Stromal cell of bone marrow (primary cell): ENCODE results near the gene PAGR1.
A peak's percentile ranks its signal among the peaks of the same experiment; 100 is the strongest.
"Not testable (repeated sequence)": the region's sequence is repeated elsewhere in the genome, so short reads cannot be mapped to it uniquely, and the experiment has no call there.

Source experiments
- DNase-seq: peaks from one replicate; pipeline ENCODE4 v3.0.0-alpha.2; 2012; ENCODE audit warnings: low read depth

The PAGR1 gene

GRCh38 chr16:29791845-29792807 is 23.8 kb upstream of the PAGR1 start:
- no peak for DNase-seq

GRCh38 chr16:29793153-29793552 is 22.8 kb upstream of the PAGR1 start:
- not testable (repeated sequence) for DNase-seq

GRCh38 chr16:29794231-29794710 is 21.7 kb upstream of the PAGR1 start:
- no peak for DNase-seq

GRCh38 chr16:29802416-29802935 is 13.5 kb upstream of the PAGR1 start:
- DNase-seq = no peak

GRCh38 chr16:29804020-29804419 is 11.9 kb upstream of the PAGR1 start:
- no peak for DNase-seq

DNA sequence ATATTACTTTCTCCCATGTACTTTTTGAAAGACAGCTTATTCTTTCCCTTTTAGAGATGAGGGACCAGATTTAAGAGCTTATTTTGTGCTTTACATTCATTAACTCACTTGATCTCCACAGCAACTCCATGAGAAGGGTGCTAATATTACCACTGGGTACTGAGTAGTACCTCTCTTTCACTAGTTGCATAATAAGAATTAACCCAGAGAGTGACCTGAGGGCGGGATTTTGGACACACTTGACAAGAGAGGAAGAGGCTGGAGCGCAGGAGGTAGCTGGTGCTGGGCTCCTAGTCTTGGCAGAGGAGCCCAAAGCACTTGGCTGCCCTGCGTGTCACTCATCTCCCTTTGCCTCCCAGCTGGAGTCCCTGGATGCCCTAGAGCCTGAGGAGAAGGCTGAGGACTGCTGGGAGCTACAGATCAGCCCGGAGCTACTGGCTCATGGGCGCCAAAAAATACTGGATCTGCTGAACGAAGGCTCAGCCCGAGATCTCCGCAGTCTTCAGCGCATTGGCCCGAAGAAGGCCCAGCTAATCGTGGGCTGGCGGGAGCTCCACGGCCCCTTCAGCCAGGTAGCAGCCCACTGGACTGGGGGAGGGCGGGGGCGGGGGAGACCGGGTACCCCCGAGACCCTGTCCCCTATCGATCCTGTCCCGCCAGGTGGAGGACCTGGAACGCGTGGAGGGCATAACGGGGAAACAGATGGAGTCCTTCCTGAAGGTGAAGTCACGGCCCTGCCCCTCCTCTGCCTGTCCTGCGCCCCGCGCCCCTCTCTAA is 11.3 kb upstream of the PAGR1 start:
- DNase-seq = no peak

DNA sequence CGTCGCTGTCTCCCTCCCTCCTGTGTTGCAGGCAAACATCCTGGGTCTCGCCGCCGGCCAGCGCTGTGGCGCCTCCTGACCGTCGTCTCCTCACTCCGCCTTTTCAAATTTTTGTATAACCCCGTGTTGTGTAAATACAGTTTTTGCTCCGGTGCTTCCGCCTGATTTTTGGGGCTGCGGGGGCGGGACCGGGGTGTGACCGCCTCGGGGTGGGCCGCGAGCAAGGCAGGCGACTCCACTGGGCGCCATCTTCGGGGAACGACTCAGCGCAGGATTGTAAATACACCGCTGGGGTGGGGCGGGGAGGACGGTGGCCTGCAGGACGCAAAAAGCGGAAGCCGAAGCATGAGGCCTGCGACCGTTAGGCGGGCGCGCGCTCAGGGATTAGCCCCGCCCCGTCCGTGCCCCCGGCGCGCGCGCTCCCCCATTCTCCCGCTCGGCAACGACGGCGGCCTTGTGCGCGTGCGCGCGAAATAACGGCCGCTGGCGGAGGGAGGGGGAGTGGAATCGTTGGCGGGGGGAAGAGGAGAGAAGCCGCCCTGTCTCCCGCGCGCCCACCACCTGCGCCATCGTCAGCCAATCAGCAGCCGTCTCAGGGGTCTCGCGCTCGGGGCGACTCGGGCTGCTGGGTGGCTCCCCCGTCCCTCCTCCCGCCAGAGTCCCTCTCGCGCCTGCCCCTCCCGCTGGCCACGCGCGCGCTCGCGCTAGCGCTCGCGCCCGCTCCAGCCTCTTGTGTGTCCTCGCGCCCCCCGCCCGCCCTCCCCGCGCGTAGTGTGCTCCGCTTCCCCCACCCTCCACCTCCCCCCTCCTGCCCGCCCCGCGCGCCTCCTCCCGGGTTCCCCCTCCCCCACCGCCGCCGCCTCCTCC is 10.5 kb upstream of the PAGR1 start:
- peak; percentile 93 for DNase-seq

DNA sequence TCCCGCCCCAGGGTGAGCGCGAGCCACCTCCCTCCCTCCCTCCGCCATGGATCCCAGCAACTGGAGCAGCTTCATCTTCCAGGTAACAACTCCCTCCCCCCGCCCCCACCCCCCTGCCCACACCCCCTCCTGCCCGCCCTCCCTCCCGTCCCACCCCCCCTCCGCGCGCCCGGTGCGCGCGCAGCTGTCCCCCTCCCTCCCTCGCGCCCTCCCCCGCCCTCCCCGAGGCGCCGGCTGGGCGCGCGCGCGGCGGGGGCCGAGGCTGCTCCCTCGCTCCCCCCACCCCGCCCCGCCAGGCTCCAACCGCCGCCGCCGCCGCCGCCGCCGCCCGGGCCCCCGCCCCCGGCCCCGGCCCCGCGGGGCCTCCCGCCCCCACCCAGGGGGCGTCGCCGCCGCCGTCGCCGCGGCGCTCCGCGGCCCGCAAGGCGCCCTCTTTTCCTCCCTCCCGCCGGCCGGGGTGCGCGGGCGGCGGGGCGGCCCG is 9.8 kb upstream of the PAGR1 start, which contains the start of gene MAZ:
Gene MAZ (plus strand): TSS at position 431 of the 481 bp plus-strand sequence. CDS start 173 bp downstream, outside the sequence.
- no peak for DNase-seq

DNA sequence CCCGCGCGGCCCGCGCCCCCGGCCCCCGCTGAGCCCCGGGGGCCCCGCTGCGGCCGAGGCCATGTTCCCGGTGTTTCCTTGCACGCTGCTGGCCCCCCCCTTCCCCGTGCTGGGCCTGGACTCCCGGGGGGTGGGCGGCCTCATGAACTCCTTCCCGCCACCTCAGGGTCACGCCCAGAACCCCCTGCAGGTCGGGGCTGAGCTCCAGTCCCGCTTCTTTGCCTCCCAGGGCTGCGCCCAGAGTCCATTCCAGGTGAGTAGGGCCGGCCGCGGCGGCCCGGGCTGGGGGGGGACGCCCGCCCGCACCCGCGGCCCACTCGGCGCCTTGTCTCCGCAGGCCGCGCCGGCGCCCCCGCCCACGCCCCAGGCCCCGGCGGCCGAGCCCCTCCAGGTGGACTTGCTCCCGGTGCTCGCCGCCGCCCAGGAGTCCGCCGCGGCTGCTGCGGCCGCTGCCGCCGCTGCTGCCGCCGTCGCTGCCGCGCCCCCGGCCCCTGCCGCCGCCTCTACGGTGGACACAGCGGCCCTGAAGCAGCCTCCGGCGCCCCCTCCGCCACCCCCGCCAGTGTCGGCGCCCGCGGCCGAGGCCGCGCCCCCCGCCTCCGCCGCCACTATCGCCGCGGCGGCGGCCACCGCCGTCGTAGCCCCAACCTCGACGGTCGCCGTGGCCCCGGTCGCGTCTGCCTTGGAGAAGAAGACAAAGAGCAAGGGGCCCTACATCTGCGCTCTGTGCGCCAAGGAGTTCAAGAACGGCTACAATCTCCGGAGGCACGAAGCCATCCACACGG is 9.1 kb upstream of the PAGR1 start:
- DNase-seq = no peak

DNA sequence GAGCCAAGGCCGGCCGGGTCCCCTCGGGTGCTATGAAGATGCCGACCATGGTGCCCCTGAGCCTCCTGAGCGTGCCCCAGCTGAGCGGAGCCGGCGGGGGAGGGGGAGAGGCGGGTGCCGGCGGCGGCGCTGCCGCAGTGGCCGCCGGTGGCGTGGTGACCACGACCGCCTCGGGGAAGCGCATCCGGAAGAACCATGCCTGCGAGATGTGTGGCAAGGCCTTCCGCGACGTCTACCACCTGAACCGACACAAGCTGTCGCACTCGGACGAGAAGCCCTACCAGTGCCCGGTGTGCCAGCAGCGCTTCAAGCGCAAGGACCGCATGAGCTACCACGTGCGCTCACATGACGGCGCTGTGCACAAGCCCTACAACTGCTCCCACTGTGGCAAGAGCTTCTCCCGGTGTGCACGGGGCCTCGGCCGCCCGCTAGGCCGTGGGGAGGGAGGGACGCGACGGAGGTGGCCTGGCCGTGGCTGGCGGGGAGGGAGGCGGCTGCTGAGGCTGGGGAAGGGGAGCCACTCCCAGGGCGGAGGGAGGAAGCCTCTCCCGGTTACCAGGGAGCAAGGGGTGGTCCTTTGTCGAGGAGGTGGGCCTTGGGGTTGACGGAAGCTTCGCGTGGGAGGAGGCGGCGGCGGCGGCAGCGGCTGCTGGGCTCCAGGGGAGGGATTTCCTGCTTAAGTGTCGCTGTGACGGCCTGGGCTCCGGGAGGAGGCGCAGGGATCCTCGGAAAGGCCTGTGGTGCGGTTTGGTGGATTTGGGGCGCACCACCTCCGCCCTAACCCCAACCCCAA is 8.3 kb upstream of the PAGR1 start:
- peak; percentile 85 for DNase-seq

- no peak for DNase-seq
These were observed 7.6 kb upstream of the PAGR1 start for GRCh38 chr16:29808219-29808900.

DNA sequence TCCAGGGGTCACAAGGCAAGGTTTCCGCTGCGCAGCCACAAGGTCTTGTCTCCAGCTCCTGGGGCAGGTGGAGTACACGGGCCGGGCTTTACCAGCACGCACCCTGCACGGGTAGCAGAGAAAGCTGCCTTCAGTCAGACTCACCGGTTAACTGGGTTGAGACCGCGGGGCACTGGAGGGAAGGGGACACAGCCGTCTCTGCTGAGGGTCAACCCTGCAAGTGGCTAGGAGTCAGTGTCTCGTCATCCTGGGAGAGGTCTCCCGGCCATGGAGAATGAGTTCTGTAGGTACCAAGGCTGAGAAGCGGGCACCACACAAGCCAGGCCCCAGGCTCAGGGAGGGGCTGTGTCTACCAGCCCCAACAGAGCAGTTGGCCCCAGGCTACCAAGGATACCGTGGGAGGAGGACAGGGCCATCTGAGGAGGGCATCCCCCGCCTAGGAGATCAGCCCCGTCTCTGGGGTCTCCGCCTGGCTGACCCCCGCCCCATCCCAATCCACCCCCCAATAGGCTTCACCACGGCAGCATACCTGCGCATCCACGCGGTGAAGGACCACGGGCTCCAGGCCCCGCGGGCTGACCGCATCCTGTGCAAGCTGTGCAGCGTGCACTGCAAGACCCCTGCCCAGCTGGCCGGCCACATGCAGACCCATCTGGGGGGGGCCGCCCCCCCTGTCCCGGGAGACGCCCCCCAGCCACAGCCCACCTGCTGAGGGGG is 6.8 kb upstream of the PAGR1 start:
- DNase-seq = no peak

DNA sequence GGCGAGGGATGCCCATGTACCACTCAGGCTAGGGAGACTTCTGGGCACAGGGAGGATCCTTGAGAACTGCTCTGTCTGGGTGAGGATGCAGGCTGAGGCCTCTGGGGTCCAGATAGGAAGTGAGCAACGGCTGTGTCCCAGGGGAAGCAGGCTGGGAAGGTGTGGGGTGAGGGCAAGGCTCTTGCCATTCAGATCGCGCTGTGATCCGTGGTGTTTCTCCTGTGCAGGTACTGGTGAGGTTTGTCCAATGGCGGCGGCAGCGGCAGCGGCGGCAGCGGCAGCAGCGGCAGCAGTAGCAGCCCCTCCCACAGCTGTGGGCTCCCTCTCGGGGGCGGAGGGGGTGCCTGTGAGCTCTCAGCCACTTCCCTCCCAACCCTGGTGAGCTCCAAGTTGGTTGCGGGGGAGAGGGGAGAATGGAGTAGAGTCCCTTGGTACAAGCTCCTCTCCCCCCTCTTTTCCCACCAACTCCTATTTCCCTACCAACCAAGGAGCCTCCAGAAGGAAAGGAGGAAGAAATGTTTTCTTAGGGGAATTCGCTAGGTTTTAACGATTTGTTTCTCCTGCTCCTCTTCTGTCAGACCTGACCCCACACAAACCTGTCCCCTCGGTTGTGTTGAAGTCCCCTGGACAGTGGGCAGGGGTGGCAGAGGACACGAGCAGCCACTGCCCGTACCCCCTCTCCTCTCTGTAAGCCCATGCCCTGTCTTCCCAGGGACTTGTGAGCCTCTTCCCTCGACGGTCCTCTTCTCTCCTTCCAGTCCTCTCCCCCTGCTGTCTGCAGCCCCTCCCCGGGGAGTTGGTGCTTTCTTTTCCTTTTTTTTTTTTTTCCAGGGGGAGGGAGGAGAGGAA is 5.9 kb upstream of the PAGR1 start:
- no peak for DNase-seq

- DNase-seq = no peak
These were observed 5.2 kb upstream of the PAGR1 start for GRCh38 chr16:29810699-29811169.

DNA sequence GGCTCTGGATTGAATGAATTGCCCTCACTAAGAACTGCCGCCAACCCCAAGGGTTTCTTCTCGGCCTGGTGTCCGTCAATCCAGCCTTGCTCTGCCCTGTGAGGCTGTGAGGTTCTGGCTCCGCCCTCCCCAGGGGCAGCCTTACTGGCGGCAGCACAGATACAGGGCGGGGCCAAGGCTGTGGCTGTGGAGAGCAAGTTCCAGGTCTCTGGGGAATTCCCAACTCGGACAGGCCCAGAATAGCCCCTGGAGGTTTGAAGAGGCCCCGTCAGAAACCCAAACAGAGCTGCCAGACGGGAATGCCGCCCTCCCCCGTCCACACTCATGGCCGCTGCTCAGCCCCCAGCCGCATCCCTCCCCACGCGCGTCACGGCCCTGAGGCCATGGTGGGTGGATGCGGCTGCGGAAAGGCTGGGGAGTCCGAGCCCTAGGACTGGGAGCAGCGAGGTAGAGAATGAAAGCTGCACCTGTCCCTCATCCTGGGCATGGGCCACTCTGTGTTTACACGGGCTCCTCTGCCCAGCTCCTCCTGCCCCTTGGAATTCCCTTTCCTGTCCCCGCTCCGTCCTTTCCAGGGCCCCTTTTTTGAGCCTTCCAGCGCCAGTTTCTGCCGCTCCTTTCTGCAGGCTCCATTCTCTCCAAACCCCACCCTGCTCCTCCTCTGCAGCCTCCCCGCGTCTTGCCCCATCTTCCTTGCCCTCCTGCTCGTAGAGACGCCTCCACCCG is 4.6 kb upstream of the PAGR1 start:
- DNase-seq = peak; percentile 91

GRCh38 chr16:29811896-29812665 is 3.9 kb upstream of the PAGR1 start, which contains the start of gene PRRT2:
PRRT2 (plus strand) TSS chr16:29812193; CDS start chr16:29813055, 862 bp downstream.
- no peak for DNase-seq
